ENCODE data around the gene PHLDA3. TPM values are rescaled to one million over a fixed set of nuclear protein-coding genes. Genes with fewer than 3 reads are reported as not detected.
A peak's percentile ranks its signal among the peaks of the same experiment; 100 is the strongest.
"Not testable (repeated sequence)": the region's sequence is repeated elsewhere in the genome, so short reads cannot be mapped to it uniquely, and the experiment has no call there.

PHLDA3 gene
- total RNA-seq, 4 donors from 2014 or later, result 7.4 to 91.8 (median 62.7) TPM

GRCh38 chr1:201475915-201476669 is 7.1 kb upstream of the PHLDA3 start:
- Histone ChIP-seq H3K9me3 (no peaks in the 10 kb centered on the region), H3K4me1 (peaks cover 5 to 14% of the 10 kb centered on the region in 2 donors), H3K27ac (no peak overlapping the region), H3K27me3 (no peaks in the 10 kb centered on the region), H3K4me3 (no peak overlapping the region), H3K36me3 (no peaks in the 10 kb centered on the region)
- intact Hi-C loops (cut with DNase I; ENCODE audit: low total_unique reads), result no loop called here
- no peak for TF ChIP-seq POLR2A (IDR thresholded peaks at IDR 0.05)
- TF ChIP-seq, protein P1, sequence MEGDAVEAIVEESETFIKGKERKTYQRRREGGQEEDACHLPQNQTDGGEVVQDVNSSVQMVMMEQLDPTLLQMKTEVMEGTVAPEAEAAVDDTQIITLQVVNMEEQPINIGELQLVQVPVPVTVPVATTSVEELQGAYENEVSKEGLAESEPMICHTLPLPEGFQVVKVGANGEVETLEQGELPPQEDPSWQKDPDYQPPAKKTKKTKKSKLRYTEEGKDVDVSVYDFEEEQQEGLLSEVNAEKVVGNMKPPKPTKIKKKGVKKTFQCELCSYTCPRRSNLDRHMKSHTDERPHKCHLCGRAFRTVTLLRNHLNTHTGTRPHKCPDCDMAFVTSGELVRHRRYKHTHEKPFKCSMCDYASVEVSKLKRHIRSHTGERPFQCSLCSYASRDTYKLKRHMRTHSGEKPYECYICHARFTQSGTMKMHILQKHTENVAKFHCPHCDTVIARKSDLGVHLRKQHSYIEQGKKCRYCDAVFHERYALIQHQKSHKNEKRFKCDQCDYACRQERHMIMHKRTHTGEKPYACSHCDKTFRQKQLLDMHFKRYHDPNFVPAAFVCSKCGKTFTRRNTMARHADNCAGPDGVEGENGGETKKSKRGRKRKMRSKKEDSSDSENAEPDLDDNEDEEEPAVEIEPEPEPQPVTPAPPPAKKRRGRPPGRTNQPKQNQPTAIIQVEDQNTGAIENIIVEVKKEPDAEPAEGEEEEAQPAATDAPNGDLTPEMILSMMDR (IDR thresholded peaks at IDR 0.05 in 4 of 5, conservative IDR thresholded peaks at IDR 0.05 in 1 of 5), result no peak
- DNase-seq, result no peak
- ATAC-seq, result no peak
- in situ Hi-C loops (cut with MboI; ENCODE audit: low sequenced_read_pairs in 4 of 4), result no loop called here

DNA sequence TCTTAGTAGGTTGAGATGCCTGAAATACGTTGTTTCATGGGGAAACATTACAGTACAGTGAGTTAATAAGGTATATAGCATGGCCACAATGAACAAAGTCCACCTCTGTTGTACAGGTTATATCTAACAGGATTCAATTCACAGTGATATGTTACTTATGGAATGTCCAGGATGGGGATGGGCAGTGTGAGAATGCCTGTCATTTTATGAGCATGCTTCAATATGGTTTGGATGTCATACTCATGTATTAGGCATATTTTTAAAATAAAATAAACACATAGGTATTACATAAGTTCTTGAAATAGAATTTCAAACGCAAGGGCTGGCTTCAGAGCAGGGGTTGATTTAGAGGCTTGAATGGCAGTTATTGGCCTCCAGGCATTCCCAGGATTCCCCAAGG is 6.1 kb upstream of the PHLDA3 start:
- H3K4me3 ChIP-seq, result no peak overlapping the region
- in situ Hi-C loops (cut with MboI; ENCODE audit: low sequenced_read_pairs in 4 of 4) (no loop called here), intact Hi-C loops (cut with DNase I; ENCODE audit: low total_unique reads) (no loop called here)
- no peaks in the 10 kb centered on the region for H3K27me3 ChIP-seq
- H3K36me3 ChIP-seq, result no peaks in the 10 kb centered on the region
- H3K4me1 ChIP-seq, result peaks cover 0 to 7% of the 10 kb centered on the region in 2 donors
- no peaks in the 10 kb centered on the region for H3K9me3 ChIP-seq
- no peak overlapping the region for H3K27ac ChIP-seq
- DNase-seq, result no peak
- no peak for TF ChIP-seq POLR2A (IDR thresholded peaks at IDR 0.05)
- TF ChIP-seq, protein P1 (IDR thresholded peaks at IDR 0.05 in 4 of 5, conservative IDR thresholded peaks at IDR 0.05 in 1 of 5), result no peak
- ATAC-seq, result no peak

DNA sequence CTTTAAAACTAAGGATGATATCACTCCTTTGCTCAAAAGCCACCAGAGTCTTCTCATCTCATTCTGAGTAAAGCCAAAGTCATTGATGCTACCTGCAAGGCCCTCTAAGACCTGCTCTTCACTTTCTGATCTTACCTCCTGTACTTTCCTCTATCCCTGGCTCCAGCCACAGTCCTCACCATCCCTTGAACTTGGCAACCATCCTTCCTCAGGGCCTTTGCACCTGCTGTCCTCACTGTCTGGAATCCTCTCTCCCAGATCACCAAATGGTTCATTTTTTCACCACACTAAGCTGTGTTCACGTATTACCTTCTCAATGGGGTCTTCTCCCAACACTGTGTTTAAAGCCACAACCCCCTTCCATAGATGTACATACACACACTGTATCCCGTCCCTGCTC is 4.3 kb upstream of the PHLDA3 start:
- ATAC-seq (no peak), DNase-seq (no peak)
- Histone ChIP-seq H3K4me1 (peaks cover 4 to 14% of the 10 kb centered on the region in 2 donors), H3K4me3 (no peak overlapping the region), H3K27me3 (no peaks in the 10 kb centered on the region), H3K9me3 (no peaks in the 10 kb centered on the region), H3K36me3 (no peaks in the 10 kb centered on the region), H3K27ac (no peak overlapping the region)
- TF ChIP-seq, protein P1 (IDR thresholded peaks at IDR 0.05 in 4 of 5, conservative IDR thresholded peaks at IDR 0.05 in 1 of 5), result no peak
- TF ChIP-seq POLR2A (IDR thresholded peaks at IDR 0.05), result no peak
- in situ Hi-C loops (cut with MboI; ENCODE audit: low sequenced_read_pairs in 4 of 4) (no loop called here), intact Hi-C loops (cut with DNase I; ENCODE audit: low total_unique reads) (no loop called here)

- intact Hi-C loops (cut with DNase I; ENCODE audit: low total_unique reads); H3K4me3 ChIP-seq; ATAC-seq; DNase-seq; H3K27me3 ChIP-seq; H3K36me3 ChIP-seq; H3K9me3 ChIP-seq; H3K27ac ChIP-seq; in situ Hi-C loops (cut with MboI; ENCODE audit: low sequenced_read_pairs in 4 of 4): not testable (repeated sequence)
- peaks cover 14 to 22% of the 10 kb centered on the region in 2 donors for H3K4me1 ChIP-seq
These were observed 3.3 kb upstream of the PHLDA3 start for GRCh38 chr1:201472321-201472720.

DNA sequence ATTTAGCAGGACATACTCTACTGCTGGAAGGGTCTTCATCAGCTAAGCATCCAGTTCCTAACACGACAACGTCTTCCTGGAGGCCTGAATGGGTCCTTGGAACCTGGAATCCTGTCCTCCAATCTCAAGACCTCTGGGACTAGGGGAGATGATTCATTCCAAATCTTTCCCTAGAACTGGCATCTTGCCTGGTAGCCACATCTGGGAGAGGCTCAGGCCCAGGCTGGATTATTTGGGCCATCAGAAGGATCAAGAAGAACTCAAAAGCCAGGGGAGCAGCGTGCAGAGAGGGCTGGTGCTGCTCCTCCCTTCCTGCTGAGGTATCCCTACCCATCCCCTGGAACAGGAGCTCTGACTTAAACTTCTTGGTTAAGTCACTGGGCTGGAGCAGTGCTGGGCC is 2.8 kb upstream of the PHLDA3 start:
- no peaks in the 10 kb centered on the region for H3K36me3 ChIP-seq
- H3K27me3 ChIP-seq, result no peaks in the 10 kb centered on the region
- no peak overlapping the region for H3K4me3 ChIP-seq
- H3K27ac ChIP-seq, result peak overlapping the region in 1 of 4 donors; percentile 38
- TF ChIP-seq, protein P1 (IDR thresholded peaks at IDR 0.05 in 4 of 5, conservative IDR thresholded peaks at IDR 0.05 in 1 of 5), result no peak
- TF ChIP-seq POLR2A (IDR thresholded peaks at IDR 0.05), result no peak
- ATAC-seq (no peak), DNase-seq (peak in 1 of 2 donors; percentile 58)
- intact Hi-C loops (cut with DNase I; ENCODE audit: low total_unique reads), result no loop called here
- H3K9me3 ChIP-seq, result no peaks in the 10 kb centered on the region
- H3K4me1 ChIP-seq, result peaks cover 20 to 27% of the 10 kb centered on the region in 2 donors
- in situ Hi-C loops (cut with MboI; ENCODE audit: low sequenced_read_pairs in 4 of 4), result no loop called here
